WI38 (cell line): ENCODE measurements around the gene FAM229A.
"Not testable (repeated sequence)": the region's sequence is repeated elsewhere in the genome, so short reads cannot be mapped to it uniquely, and the experiment has no call there.

Experiments
- H3K4me3 ChIP-seq: 2 replicates; pipeline ENCODE4 v1.5.1; 2011; ENCODE audit warnings: low read depth, mild to moderate bottlenecking, control low read depth, low read length
- TF ChIP-seq, protein P1 (sequence below): IDR thresholded peaks from 2 replicates; pipeline ENCODE4 v1.5.1; 2012; ENCODE audit warnings: low read depth, mild to moderate bottlenecking, control low read depth, low read length

FAM229A gene

DNA sequence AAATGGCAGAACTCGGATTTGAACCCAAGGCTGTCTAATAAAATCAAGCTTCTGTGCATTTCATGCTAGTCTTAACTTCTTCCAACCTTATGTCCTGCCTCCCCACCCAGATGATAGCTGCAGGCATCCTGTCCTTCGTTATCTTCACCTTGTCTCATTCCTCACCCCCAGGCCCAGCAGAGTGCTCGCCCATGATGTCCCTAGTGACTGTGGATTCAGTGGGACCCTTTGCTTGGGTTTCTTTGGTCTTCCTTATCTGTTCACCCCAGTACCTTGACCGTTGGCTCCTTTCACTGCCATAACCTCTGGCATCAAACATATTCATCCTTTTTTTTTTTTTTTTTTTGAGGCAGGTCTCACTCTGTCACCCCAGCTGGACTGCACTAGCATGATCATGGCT lies 37.6 kb upstream of the FAM229A start:
- TF ChIP-seq, protein P1, sequence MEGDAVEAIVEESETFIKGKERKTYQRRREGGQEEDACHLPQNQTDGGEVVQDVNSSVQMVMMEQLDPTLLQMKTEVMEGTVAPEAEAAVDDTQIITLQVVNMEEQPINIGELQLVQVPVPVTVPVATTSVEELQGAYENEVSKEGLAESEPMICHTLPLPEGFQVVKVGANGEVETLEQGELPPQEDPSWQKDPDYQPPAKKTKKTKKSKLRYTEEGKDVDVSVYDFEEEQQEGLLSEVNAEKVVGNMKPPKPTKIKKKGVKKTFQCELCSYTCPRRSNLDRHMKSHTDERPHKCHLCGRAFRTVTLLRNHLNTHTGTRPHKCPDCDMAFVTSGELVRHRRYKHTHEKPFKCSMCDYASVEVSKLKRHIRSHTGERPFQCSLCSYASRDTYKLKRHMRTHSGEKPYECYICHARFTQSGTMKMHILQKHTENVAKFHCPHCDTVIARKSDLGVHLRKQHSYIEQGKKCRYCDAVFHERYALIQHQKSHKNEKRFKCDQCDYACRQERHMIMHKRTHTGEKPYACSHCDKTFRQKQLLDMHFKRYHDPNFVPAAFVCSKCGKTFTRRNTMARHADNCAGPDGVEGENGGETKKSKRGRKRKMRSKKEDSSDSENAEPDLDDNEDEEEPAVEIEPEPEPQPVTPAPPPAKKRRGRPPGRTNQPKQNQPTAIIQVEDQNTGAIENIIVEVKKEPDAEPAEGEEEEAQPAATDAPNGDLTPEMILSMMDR = no peak
- H3K4me3 ChIP-seq = no peak overlapping the region

DNA sequence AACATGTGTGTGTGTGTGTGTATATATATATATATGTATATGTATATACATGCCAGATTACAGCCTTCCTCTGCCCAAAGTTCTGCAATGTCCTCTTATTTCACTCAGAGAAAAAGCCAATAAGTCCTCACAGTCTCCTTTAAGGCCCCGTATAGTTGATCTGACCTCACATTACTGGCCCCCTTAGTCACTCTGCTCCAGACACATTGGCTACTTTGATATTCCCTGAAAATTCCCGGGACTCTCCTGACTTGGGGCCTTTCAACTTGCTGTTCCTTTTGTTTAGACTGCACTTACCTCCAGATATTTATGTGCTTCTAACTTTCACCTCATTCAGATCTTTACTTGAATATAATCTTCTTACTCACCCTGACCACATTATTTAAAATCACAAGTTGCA lies 36.1 kb upstream of the FAM229A start:
- TF ChIP-seq, protein P1 = no peak
- H3K4me3 ChIP-seq = no peak overlapping the region

DNA sequence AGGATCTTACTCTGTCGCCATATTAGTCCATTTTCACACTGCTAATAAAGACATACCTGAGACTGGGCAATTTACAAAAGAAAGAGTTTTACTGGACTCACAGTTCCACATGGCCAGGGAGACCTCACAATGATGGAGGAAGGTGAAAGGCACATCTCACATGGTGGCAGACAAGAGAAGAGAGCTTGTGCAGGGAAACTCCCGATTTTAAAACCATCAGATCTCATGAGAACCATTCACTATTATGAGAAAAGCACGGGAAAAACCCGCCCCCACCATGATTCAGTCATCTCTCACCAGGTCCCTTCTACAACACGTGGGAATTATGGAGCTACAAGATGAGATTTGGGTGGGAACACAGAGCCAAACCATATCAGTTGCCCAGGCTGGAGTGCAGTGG lies 34.2 kb upstream of the FAM229A start:
- H3K4me3 ChIP-seq = not testable (repeated sequence)

DNA sequence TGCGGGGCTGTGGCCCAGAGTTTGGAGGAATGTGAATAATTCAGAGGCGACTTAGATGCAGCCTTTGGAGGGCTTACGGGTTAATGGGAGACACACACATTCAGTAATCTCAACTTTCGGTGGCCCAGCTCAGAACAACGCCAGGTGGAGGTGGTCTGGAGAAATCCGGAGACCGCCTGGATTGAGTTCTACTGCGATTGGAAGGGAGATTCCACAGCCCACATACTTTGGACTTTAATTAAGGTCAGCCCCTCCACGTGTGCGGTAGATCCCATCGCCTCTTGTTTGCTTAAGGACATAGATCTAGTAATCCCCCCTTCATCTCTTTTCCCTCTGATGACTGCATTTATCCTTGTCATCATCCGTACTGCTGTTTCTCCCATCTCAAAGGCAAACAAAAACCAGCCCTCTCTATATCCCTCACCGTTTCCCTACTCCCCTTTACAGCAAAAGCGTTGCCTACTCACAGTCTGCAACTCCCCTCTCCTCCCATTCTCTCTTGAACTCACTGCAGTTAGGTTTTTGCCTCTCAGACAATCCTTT lies 32.7 kb upstream of the FAM229A start:
- TF ChIP-seq, protein P1 = no peak
- H3K4me3 ChIP-seq = peak overlapping the region; percentile 75

DNA sequence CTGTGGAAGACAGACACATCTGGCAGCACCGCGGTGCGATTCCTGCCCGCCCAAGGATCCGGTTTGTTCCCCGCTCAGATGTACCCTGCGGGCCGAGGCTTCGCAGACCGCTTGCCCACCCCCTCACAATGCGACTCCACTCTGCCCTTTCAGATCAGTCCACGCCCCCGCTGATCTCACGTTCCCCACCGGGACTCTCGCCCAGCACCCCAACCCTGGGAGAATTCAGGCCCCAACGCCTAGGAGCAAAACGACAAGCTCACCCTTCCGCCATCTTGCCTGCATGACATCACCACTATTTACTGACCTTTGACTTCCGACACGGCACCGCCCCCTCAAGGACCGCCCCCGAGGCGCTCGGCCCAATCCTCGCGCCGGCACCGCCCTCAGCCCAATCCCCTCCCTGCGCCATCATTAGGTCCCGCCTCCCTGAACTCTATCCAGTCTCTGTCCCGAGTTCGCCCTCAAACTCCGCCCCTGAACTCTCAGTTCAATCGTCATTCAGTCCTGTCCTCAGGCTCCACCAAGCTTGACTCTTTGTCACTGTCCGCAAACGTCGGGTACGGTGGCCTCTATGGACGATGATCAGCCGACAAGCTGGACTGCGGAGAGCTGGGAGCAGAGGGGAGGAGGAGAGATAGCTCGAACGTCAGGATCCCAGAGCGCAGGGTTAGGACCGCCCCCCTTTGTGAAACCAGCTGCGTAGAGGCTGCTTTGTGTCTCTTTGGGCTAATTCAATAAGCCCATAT lies 32.0 kb upstream of the FAM229A start, which contains the start of gene BSDC1:
Gene BSDC1 (minus strand): TSS at position 301 of the 749 bp plus-strand sequence. CDS start 27 bp downstream, at position 274.
- TF ChIP-seq, protein P1 = no peak
- H3K4me3 ChIP-seq = peak within 1 kb of the TSS; percentile 75

DNA sequence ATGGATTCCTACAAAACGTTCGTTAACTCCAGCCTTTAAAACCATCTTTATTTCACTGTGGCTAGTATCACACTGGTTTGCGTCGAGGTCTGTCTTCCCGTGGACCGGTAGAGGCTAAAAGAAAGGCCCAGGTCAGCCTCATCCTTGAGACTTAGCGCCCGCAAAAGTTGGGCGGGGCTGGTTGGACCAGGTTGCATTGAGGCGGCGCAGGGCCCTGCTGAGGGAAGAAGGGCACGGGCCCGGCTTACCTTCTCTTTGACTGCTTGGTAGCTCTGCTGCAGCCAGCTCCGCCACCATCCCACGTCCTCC lies 31.5 kb upstream of the FAM229A start:
- TF ChIP-seq, protein P1 = no peak
- peak overlapping the region; percentile 75 for H3K4me3 ChIP-seq

DNA sequence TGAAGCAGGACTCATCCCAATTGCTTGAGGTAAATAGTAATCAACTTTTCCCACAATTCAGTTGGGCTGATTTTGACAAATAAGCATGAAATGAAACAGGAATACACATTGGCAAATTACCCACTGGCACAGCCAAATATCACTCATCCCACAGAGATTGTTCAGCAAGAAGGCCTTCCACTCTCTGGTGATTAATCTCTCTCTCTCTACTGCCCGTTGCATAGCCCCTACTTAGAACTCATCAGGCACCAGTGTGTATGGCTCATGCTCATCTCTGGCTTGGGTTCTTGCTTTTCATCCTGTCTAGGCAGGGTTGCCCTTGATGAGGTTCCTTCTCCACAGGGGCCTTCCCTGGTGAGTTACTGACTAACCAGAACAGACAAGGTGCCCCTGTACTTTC lies 30.9 kb upstream of the FAM229A start:
- peak overlapping the region; percentile 75 for H3K4me3 ChIP-seq

More for the DNA sequence above, 30.9 kb upstream of the FAM229A start:
- TF ChIP-seq, protein P1 = no peak
